ENCODE data around the gene TNPO3. TPM values are rescaled to one million over a fixed set of nuclear protein-coding genes. Genes with fewer than 3 reads are reported as not detected.

Gene TNPO3
- polyA plus RNA-seq, 1 donor from 2014 or later, result 47.7 TPM

- Histone ChIP-seq H3K9ac (ENCODE audit: low read length) (no peak overlapping the region), H3K9me3 (ENCODE audit: low read length) (no peaks in the 10 kb centered on the region), H3F3A (ENCODE audit: insufficient read depth, low read length, poor library complexity, severe bottlenecking) (no peaks in the 10 kb centered on the region), H4K20me1 (ENCODE audit: insufficient read depth) (no peaks in the 10 kb centered on the region), H2AFZ (ENCODE audit: low read depth, low read length) (no peak overlapping the region), H3K36me3 (ENCODE audit: insufficient read depth, low read length) (no peaks in the 10 kb centered on the region), H3K4me3 (ENCODE audit: low read length) (no peak overlapping the region), H3K27ac (ENCODE audit: low read length) (no peak overlapping the region), H3K79me2 (replicated peaks; ENCODE audit: insufficient read depth, low read length) (no peaks in the 10 kb centered on the region), H3K9me2 (ENCODE audit: insufficient read depth, low read length) (no peaks in the 10 kb centered on the region), H3K27me3 (ENCODE audit: insufficient read depth, low read depth, low read length) (peaks cover 8% of the 10 kb centered on the region), H3K4me2 (ENCODE audit: low read length) (no peak overlapping the region)
- no peak for TF ChIP-seq SMC3 (conservative IDR thresholded peaks at IDR 0.05; ENCODE audit: poor library complexity)
- no peak for TF ChIP-seq MXI1 (conservative IDR thresholded peaks at IDR 0.05; ENCODE audit: poor library complexity, severe bottlenecking)
- TF ChIP-seq RAD21 (conservative IDR thresholded peaks at IDR 0.05), result no peak
- no peak for TF ChIP-seq TAF1 (IDR thresholded peaks at IDR 0.05; ENCODE audit: low read depth)
Observed at GRCh38 chr7:128931190-128931798, 123.6 kb downstream of the TNPO3 start.

DNA sequence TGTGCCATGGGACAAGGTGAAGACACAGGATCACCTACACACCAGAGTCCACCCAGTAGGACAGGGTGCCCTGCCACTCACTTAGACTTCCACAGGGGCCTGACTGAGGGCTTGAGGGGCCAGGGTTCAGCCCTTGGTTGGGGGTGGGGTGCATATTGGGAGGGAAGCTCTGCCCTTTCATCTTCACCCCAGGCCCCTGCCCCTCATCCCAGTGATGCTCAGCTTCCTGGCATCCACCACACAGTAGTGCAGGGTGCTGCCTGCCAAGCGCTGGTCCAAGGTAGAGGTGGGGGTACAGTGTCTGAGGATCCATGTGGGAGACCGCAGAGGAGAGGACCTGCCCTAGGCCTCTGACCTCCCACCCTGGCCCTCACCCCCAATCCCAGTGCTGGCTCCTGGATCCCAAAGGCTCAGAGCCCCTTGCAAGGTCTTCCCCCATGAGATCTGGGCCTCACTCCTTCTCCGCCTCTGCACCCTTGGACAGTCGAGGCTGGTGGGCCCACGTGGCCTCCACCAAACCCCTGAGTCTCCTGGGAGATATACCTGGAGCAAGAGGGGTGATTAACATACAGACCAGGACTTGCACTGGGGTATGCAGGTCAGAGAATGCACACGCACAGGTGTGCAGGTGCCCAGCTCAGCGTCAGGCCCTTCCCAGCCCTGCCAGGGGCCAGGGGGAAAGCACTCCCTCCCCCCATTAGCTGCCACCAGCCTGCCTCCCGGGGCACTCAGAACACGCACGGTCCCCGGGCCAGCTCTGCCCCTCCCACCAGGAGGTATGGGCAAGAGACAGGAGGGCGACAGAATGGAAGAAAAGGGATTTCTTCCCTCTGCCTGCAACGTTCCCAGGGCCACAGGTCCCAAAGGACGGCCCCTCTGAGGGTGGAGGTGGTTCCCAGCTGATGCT lies 125.8 kb downstream of the TNPO3 start:
- no peaks in the 10 kb centered on the region for H3K9me2 ChIP-seq (ENCODE audit: insufficient read depth, low read length)
- no peak overlapping the region for H3K9ac ChIP-seq (ENCODE audit: low read length)
- H3K79me2 ChIP-seq (replicated peaks; ENCODE audit: insufficient read depth, low read length), result no peaks in the 10 kb centered on the region
- no peaks in the 10 kb centered on the region for H3F3A ChIP-seq (ENCODE audit: insufficient read depth, low read length, poor library complexity, severe bottlenecking)
- no peaks in the 10 kb centered on the region for H3K36me3 ChIP-seq (ENCODE audit: insufficient read depth, low read length)
- no peak overlapping the region for H3K4me2 ChIP-seq (ENCODE audit: low read length)
- no peaks in the 10 kb centered on the region for H3K9me3 ChIP-seq (ENCODE audit: low read length)
- TF ChIP-seq SMC3 (conservative IDR thresholded peaks at IDR 0.05; ENCODE audit: poor library complexity) (no peak), TAF1 (IDR thresholded peaks at IDR 0.05; ENCODE audit: low read depth) (no peak), EP300 (conservative IDR thresholded peaks at IDR 0.05; ENCODE audit: poor library complexity, severe bottlenecking) (no peak), MXI1 (conservative IDR thresholded peaks at IDR 0.05; ENCODE audit: poor library complexity, severe bottlenecking) (no peak), POLR2AphosphoS5 (IDR thresholded peaks at IDR 0.05) (no peak), REST (IDR thresholded peaks at IDR 0.05; ENCODE audit: borderline replicate concordance) (no peak), RAD21 (conservative IDR thresholded peaks at IDR 0.05) (no peak), CTCF (IDR thresholded peaks at IDR 0.05; ENCODE audit: poor library complexity, severe bottlenecking) (no peak), EZH2 (IDR thresholded peaks at IDR 0.05; ENCODE audit: borderline replicate concordance, insufficient read depth, low read length, poor library complexity, severe bottlenecking) (no peak)
- no peaks in the 10 kb centered on the region for H4K20me1 ChIP-seq (ENCODE audit: insufficient read depth)
- H2AFZ ChIP-seq (ENCODE audit: low read depth, low read length), result no peak overlapping the region
- H3K4me3 ChIP-seq (ENCODE audit: low read length), result no peak overlapping the region
- no peaks in the 10 kb centered on the region for H3K27me3 ChIP-seq (ENCODE audit: insufficient read depth, low read depth, low read length)
- no peak overlapping the region for H3K27ac ChIP-seq (ENCODE audit: low read length)

Data from neural cell (in vitro differentiated cells).